ENCODE data around the gene KCNK4.

KCNK4 gene

DNA sequence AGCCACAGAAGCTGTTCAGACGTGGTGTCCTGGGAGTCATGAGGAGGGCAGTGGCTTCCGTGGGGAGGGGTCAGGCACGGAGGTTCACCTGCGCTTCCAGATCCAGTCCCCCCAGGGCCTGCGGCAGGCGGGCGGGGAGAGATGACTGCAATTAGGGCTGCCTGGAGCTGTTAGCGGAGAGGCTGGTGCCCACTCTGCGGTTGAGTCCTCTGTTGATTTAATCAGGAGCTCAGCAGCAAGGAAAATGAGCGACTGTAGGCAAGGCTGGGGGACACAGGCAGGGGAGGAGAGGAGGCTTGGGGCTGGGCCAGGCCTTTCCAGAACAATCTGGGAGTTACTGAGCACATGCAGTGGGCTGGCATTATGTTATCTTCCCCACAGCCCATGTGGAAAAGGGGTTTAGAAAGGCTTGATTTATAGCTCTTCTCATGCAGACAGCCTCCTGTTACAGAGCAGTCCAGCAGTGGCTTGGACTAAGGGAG lies 26.7 kb upstream of the KCNK4 start:
- TF ChIP-seq ZBTB7A (IDR thresholded peaks at IDR 0.05; ENCODE audit: low read depth) (no peak), CREB1 (IDR thresholded peaks at IDR 0.05; ENCODE audit: low read depth) (no peak), TAF1 (IDR thresholded peaks at IDR 0.05; ENCODE audit: low read depth) (no peak), EP300 (IDR thresholded peaks at IDR 0.05; ENCODE audit: borderline replicate concordance) (no peak), RAD21 (IDR thresholded peaks at IDR 0.05; ENCODE audit: low read depth) (no peak), FOXM1 (IDR thresholded peaks at IDR 0.05; ENCODE audit: borderline replicate concordance, low read depth) (no peak), NFIC (IDR thresholded peaks at IDR 0.05) (no peak), EGR1 (IDR thresholded peaks at IDR 0.05) (no peak), TEAD4 (IDR thresholded peaks at IDR 0.05) (no peak), TCF12 (IDR thresholded peaks at IDR 0.05; ENCODE audit: low read depth) (no peak), YY1 (IDR thresholded peaks at IDR 0.05; ENCODE audit: low read depth) (no peak)
- TF ChIP-seq, protein P1, sequence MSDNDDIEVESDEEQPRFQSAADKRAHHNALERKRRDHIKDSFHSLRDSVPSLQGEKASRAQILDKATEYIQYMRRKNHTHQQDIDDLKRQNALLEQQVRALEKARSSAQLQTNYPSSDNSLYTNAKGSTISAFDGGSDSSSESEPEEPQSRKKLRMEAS (IDR thresholded peaks at IDR 0.05): no peak

DNA sequence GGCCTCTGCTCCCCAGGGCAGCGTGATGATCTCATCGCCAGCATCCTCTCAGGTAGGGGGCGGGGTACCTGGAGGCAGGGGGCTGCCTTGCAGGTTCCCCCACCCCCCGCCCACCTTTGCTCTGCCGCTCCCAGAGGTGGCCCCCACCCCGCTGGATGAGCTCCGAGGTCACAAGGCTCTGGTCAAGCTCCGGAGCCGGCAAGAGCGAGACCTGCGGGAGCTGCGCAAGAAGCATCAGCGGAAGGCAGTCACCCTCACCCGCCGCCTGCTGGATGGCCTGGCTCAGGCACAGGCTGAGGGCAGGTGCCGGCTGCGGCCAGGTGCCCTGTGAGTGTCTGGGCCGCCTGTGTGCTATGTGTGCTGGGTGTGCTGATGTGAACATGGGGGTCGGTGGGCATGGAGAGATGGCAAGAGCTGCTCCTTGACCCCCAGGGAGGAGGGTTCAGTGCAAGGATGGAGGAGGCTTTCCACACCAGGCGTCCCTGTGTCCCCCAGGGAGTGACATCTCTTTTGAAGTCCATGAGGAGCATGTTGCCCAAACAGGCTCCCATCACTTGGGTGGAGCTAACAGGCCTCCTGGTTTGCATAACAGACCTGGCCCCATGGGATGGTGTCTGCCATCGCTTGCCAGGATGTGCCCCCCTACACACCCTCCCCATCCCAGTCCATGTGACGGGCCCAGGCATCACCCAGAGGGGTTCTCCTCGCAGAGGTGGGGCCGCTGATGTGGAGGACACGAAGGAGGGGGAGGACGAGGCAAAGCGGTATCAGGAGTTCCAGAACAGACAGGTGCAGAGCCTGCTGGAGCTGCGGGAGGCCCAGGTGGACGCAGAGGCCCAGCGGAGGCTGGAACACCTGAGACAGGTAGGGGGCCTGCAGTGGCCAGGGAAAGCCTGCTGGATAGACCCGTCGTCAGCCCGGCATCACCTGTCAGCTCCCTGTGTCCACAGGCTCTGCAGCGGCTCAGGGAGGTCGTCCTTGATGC lies 25.6 kb upstream of the KCNK4 start:
- TF ChIP-seq, protein P2, sequence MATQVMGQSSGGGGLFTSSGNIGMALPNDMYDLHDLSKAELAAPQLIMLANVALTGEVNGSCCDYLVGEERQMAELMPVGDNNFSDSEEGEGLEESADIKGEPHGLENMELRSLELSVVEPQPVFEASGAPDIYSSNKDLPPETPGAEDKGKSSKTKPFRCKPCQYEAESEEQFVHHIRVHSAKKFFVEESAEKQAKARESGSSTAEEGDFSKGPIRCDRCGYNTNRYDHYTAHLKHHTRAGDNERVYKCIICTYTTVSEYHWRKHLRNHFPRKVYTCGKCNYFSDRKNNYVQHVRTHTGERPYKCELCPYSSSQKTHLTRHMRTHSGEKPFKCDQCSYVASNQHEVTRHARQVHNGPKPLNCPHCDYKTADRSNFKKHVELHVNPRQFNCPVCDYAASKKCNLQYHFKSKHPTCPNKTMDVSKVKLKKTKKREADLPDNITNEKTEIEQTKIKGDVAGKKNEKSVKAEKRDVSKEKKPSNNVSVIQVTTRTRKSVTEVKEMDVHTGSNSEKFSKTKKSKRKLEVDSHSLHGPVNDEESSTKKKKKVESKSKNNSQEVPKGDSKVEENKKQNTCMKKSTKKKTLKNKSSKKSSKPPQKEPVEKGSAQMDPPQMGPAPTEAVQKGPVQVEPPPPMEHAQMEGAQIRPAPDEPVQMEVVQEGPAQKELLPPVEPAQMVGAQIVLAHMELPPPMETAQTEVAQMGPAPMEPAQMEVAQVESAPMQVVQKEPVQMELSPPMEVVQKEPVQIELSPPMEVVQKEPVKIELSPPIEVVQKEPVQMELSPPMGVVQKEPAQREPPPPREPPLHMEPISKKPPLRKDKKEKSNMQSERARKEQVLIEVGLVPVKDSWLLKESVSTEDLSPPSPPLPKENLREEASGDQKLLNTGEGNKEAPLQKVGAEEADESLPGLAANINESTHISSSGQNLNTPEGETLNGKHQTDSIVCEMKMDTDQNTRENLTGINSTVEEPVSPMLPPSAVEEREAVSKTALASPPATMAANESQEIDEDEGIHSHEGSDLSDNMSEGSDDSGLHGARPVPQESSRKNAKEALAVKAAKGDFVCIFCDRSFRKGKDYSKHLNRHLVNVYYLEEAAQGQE (IDR thresholded peaks at IDR 0.05; ENCODE audit: low read depth): no peak
- TF ChIP-seq TCF12 (IDR thresholded peaks at IDR 0.05; ENCODE audit: low read depth): no peak
- TF ChIP-seq TEAD4 (IDR thresholded peaks at IDR 0.05): no peak
- no peak for TF ChIP-seq ZBTB7A (IDR thresholded peaks at IDR 0.05; ENCODE audit: low read depth)
- TF ChIP-seq EP300 (IDR thresholded peaks at IDR 0.05; ENCODE audit: borderline replicate concordance): no peak
- no peak for TF ChIP-seq YY1 (IDR thresholded peaks at IDR 0.05; ENCODE audit: low read depth)
- TF ChIP-seq, protein P3, sequence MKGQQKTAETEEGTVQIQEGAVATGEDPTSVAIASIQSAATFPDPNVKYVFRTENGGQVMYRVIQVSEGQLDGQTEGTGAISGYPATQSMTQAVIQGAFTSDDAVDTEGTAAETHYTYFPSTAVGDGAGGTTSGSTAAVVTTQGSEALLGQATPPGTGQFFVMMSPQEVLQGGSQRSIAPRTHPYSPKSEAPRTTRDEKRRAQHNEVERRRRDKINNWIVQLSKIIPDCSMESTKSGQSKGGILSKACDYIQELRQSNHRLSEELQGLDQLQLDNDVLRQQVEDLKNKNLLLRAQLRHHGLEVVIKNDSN (IDR thresholded peaks at IDR 0.05): no peak
- TF ChIP-seq EGR1 (IDR thresholded peaks at IDR 0.05): no peak
- no peak for TF ChIP-seq RAD21 (IDR thresholded peaks at IDR 0.05; ENCODE audit: low read depth)
- TF ChIP-seq, protein P1 (IDR thresholded peaks at IDR 0.05): no peak
- TF ChIP-seq CREB1 (IDR thresholded peaks at IDR 0.05; ENCODE audit: low read depth): no peak

DNA sequence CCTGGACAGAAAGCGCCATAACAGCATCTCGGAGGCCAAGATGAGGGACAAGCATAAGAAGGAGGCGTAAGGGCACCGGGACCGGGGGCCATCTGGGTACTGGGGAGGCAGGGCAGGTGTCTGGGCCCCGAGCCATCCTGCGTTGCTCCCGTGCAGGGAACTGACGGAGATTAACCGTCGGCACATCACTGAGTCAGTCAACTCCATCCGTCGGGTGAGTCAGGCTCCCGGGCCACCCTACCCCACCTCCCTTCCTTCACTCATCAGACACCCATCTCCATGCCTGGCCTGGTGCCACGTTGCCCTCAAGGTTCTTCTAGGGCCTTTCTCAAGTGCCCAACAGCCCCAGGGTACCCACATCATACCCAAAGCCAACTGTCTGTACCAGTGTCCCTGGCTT lies 24.8 kb upstream of the KCNK4 start:
- TF ChIP-seq RAD21 (IDR thresholded peaks at IDR 0.05; ENCODE audit: low read depth): no peak

DNA sequence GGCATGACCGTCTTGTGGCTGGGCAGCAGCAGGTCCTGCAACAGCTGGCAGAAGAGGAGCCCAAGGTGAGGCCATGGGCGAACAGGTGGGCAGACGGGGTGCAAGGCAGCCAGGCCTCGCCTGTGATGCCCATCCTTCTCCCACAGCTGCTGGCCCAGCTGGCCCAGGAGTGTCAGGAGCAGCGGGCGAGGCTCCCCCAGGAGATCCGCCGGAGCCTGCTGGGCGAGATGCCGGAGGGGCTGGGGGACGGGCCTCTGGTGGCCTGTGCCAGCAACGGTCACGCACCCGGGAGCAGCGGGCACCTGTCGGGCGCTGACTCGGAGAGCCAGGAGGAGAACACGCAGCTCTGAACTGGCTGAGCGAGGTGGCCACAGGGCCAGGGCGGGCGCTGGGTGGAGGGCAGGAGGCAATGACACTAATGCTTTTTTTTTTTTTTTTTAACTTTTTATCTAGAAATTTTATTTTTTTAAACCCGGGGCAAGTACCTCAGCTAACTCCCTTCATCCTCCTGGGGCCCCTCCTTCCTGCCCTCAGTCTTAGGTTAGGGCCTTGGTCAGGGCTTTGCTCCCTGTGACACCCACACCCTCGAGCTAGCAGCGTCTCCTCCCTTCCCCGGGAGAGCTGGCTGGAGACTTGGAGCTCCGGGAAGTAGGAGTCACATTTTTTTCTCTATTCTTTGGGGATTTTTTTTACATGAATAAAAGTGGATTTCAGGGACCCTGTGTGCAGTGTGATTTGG lies 23.7 kb upstream of the KCNK4 start:
- no peak for TF ChIP-seq CEBPB (IDR thresholded peaks at IDR 0.05)
- TF ChIP-seq TCF12 (IDR thresholded peaks at IDR 0.05; ENCODE audit: low read depth): peak; percentile 39; the same call in 1 of the 2 replicates
- TF ChIP-seq NFIC (IDR thresholded peaks at IDR 0.05): peak; percentile 46; the same call in 1 of the 2 replicates

DNA sequence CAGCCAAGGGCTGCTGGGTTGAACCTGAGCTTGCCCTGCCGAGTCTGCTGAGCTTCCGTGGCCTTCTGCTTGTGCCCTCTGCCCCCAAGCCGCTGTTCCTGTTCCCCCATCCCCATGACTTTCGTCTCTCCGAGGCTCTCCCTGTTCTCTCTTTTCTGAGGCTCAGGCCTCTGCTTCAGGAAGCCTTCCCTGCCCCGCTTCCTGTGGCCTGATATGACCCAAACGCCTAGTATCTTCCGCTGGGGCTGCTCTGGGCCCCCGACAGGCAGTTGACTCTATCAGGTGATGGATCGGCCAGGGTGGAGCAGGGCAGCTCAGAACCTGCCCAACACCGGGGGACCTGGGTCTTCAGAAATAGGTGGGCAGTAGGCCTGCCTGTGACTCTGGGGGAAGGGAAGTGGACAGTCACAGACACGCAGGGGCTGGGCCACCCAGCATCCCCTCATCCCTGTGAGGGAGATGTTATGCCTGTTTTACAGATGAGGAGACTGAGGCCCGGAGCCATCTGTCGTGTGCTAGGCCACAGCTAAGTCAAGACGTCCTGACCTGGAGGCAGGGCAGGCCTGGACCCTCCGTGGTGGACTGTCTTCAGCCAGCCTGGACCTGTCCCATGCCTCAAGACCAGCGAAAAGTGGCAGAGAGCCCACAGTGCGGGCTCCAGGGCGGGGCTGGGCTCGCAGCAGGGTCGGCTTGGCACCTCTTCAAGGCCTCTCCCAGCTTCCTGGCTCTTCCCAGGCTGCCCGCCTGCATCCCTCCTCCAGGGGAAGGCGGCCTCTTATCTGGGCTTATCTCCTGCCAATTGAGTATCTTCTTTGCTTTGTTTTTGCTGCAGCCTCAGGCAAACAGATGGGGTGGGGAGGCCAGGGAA lies 22.8 kb upstream of the KCNK4 start:
- TF ChIP-seq TEAD4 (IDR thresholded peaks at IDR 0.05) (no peak), RAD21 (IDR thresholded peaks at IDR 0.05; ENCODE audit: low read depth) (no peak), YY1 (IDR thresholded peaks at IDR 0.05; ENCODE audit: low read depth) (no peak), ZBTB7A (IDR thresholded peaks at IDR 0.05; ENCODE audit: low read depth) (no peak), CREB1 (IDR thresholded peaks at IDR 0.05; ENCODE audit: low read depth) (no peak), TAF1 (IDR thresholded peaks at IDR 0.05; ENCODE audit: low read depth) (no peak), FOXM1 (IDR thresholded peaks at IDR 0.05; ENCODE audit: borderline replicate concordance, low read depth) (no peak), TCF12 (IDR thresholded peaks at IDR 0.05; ENCODE audit: low read depth) (no peak), EP300 (IDR thresholded peaks at IDR 0.05; ENCODE audit: borderline replicate concordance) (no peak), NFIC (IDR thresholded peaks at IDR 0.05) (no peak), CEBPB (IDR thresholded peaks at IDR 0.05) (no peak), EGR1 (IDR thresholded peaks at IDR 0.05) (no peak)
- TF ChIP-seq, protein P2 (IDR thresholded peaks at IDR 0.05; ENCODE audit: low read depth): no peak
- TF ChIP-seq, protein P3 (IDR thresholded peaks at IDR 0.05): no peak
- TF ChIP-seq, protein P1 (IDR thresholded peaks at IDR 0.05): no peak

Data from Ishikawa (cell line).